ENCODE data around the gene PTPN12.
"Not testable (repeated sequence)": the region's sequence is repeated elsewhere in the genome, so short reads cannot be mapped to it uniquely, and the experiment has no call there.

Gene PTPN12

GRCh38 chr7:77538281-77539212, 1.5 kb downstream of the PTPN12 start:
- in situ Hi-C loops (cut with MboI; ENCODE audit: low sequenced_read_pairs), result no loop called here

DNA sequence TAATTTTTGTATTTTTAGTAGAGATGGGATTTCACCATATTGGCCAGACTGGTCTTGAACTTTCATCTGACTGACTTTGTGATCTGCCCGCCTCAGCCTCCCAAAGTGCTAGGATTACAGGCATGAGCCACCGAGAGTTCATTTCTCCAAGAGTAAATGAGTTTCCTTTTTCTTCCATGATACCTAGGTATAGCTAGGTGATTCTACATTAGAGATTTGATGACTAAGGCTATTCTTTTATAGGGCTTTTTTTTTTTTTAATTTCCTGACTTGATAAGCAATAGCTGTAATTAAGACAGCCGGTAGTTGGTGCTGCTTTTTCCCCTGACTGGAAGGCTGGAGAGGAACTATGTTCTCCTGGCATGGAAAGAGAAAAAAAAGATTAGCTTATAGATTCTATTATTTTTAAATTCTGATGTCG, 3.3 kb downstream of the PTPN12 start:
- in situ Hi-C loops (cut with MboI; ENCODE audit: low sequenced_read_pairs), result no loop called here

GRCh38 chr7:77540993-77541392, 3.9 kb downstream of the PTPN12 start:
- in situ Hi-C loops (cut with MboI; ENCODE audit: low sequenced_read_pairs), result not testable (repeated sequence)

DNA sequence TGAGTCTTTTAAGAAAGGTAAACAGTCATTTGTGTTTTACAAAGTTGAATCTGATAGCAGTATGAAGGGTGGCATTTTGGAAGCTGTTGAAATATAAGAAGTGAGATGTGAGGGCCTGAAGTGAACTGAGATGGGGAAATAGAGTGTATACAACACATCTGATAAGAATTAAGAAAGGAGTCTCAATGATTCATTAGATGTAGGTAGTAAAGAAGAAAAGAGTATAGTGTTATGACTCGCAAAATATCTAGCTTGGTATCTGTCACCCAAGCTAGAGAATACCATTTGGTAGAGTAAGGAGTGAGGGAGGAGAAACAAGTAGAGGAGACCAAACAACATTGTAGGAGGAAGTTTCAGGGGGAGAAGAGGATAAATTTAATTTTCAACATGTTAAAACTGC, 5.3 kb downstream of the PTPN12 start:
- in situ Hi-C loops (cut with MboI; ENCODE audit: low sequenced_read_pairs), result no loop called here

GRCh38 chr7:77542895-77543294, 5.8 kb downstream of the PTPN12 start:
- in situ Hi-C loops (cut with MboI; ENCODE audit: low sequenced_read_pairs), result no loop called here

- in situ Hi-C loops (cut with MboI; ENCODE audit: low sequenced_read_pairs), result no loop called here
Measured at GRCh38 chr7:77543910-77544309, 6.8 kb downstream of the PTPN12 start.

DNA sequence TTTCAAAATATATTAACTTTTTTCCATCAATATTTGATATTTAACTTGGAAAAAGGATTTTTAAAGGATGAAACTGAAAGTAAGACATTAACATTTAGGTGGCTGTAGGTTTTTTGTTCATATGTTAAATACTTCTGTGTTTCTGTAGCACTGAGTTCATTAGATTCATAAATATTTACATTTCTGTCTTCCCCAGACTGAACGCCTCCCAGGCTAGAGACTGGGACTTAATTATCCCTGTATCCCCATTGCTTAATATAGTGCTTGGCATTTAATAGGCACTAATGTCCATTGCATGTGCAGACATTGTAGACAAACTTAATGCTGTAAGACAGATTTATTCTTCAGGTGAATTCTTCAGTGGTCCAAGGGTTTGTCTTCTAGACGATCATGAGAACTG, 7.4 kb downstream of the PTPN12 start:
- in situ Hi-C loops (cut with MboI; ENCODE audit: low sequenced_read_pairs), result no loop called here

- in situ Hi-C loops (cut with MboI; ENCODE audit: low sequenced_read_pairs), result no loop called here
Measured at GRCh38 chr7:77548206-77548605, 11.1 kb downstream of the PTPN12 start.

DNA sequence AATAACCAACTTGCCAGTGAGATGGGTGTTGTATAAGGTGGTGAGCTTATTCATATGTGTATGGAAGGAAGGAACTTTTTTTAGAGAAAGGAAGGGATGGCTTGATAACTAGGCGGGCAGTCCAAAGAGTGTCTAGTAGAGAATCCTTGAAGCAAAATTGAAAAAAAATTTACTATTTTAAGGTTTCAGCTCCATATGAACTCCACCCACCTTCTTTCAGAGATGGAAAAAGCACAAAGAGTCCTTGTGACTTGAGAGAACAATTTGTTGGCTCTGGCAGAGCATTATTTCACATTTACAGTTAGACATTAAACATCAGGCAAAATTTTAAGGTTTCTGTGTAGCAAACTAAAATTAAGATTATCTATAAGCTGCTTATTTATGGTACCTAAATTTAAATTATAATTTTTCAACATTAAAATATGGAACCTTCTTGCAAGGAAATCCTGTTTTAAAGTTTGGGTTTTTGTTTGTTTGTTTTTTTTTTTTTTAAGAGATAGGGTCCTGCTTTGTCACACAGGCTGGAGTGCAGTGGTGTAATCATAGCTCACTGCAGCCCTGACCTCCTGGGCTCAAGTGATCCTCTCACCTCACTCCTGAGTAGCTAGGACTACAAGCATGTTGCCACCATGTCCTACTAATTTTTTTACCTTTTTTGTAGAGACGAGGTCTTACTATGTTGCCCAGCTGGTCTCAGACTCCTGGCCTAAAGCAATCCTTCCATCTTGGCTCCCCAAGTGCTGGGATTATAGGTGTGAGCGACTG, 12.2 kb downstream of the PTPN12 start:
- in situ Hi-C loops (cut with MboI; ENCODE audit: low sequenced_read_pairs), result no loop called here

GRCh38 chr7:77550586-77550985, 13.5 kb downstream of the PTPN12 start:
- in situ Hi-C loops (cut with MboI; ENCODE audit: low sequenced_read_pairs), result no loop called here

DNA sequence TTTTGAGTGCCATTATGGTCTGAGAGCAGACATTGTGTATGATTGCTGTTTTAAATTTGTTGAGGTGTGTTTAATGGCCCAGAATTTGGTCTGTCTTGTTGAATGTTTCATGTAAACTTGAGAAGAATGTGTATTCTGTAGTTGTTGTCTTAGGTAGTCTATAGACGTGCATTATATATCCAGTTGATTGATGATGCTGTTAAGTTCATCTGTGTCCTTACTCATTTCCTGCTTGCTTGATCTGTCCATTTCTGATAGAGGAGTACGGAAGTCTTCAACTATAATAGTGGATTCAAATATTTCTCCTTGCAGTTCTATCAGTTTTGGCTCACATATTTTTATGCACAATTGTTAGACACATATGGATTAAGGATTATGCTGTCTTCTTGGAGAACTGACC, 16.0 kb downstream of the PTPN12 start:
- in situ Hi-C loops (cut with MboI; ENCODE audit: low sequenced_read_pairs), result no loop called here

GRCh38 chr7:77558284-77558967, 21.3 kb downstream of the PTPN12 start:
- in situ Hi-C loops (cut with MboI; ENCODE audit: low sequenced_read_pairs), result no loop called here

DNA sequence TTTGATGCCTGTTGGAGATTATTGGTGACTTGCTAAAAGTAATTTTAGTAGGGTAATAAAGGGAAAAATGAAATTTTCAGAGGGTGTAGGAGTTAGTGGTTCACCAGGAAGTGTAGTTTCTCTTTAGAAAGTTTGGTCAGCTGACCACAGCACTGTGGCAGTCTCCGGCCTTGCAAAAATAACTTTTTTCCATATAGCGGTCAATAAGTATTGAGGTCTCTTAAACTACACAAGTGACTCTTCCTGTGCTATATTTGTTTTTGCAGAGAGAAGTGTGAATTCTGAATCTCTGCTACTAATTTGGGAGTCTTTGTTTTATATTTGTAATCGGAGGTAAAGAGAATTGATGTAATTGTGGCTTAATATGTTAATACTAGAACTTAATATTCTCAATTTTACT, 24.3 kb downstream of the PTPN12 start:
- in situ Hi-C loops (cut with MboI; ENCODE audit: low sequenced_read_pairs), result no loop called here

GRCh38 chr7:77563275-77563674, 26.2 kb downstream of the PTPN12 start:
- in situ Hi-C loops (cut with MboI; ENCODE audit: low sequenced_read_pairs), result no loop called here

GRCh38 chr7:77565917-77566316, 28.8 kb downstream of the PTPN12 start:
- in situ Hi-C loops (cut with MboI; ENCODE audit: low sequenced_read_pairs), result no loop called here

DNA sequence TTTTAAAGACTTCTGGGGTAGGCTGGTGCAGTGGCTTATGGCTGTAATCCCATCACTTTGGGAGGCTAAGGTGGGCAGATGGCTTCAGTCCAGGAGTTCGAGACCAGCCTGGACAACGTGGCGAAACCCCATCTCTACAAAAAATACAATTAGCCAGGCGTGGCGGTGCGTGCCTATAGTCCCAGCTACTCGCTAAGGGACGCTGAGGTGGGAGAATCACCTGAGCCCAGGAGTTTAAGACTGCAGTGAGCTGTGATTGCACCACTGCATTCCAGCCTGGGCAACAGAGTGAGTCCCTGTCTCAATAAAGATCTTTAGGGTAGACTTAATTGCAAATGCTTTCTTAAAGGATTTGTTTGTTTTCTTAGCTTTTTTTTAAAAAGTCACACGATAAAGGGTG, 29.3 kb downstream of the PTPN12 start:
- in situ Hi-C loops (cut with MboI; ENCODE audit: low sequenced_read_pairs), result no loop called here

GRCh38 chr7:77569514-77570232, 32.6 kb downstream of the PTPN12 start:
- in situ Hi-C loops (cut with MboI; ENCODE audit: low sequenced_read_pairs), result no loop called here

- in situ Hi-C loops (cut with MboI; ENCODE audit: low sequenced_read_pairs), result no loop called here
Measured at GRCh38 chr7:77570330-77571011, 33.4 kb downstream of the PTPN12 start.

GRCh38 chr7:77571801-77572200, 34.7 kb downstream of the PTPN12 start:
- in situ Hi-C loops (cut with MboI; ENCODE audit: low sequenced_read_pairs), result no loop called here

GRCh38 chr7:77575187-77575586, 38.1 kb downstream of the PTPN12 start:
- in situ Hi-C loops (cut with MboI; ENCODE audit: low sequenced_read_pairs), result no loop called here

All from HL-60/S4 treated with phorbol 12-myristate 13-acetate at 8.2 ng/mL for 4 days and 3 days (cell line).